ENCODE results near the gene CDKAL1.
"Not testable (repeated sequence)": the region's sequence is repeated elsewhere in the genome, so short reads cannot be mapped to it uniquely, and the experiment has no call there.

The CDKAL1 gene

GRCh38 chr6:20740088-20740487 is 205.8 kb downstream of the CDKAL1 start:
- DNase-seq (ENCODE audit: low read depth, low spot score) = no peak

GRCh38 chr6:20740727-20741126 is 206.5 kb downstream of the CDKAL1 start:
- no peak for DNase-seq (ENCODE audit: low read depth, low spot score)

- DNase-seq (ENCODE audit: low read depth, low spot score) = no peak
Measured at GRCh38 chr6:20741490-20741889, 207.2 kb downstream of the CDKAL1 start.

GRCh38 chr6:20744911-20745557 is 210.8 kb downstream of the CDKAL1 start:
- no peak for DNase-seq (ENCODE audit: low read depth, low spot score)

GRCh38 chr6:20746024-20746423 is 211.8 kb downstream of the CDKAL1 start:
- no peak for DNase-seq (ENCODE audit: low read depth, low spot score)

GRCh38 chr6:20746805-20747558 is 212.7 kb downstream of the CDKAL1 start:
- no peak for DNase-seq (ENCODE audit: low read depth, low spot score)

GRCh38 chr6:20747991-20748390 is 213.7 kb downstream of the CDKAL1 start:
- DNase-seq (ENCODE audit: low read depth, low spot score) = no peak

GRCh38 chr6:20751293-20751935 is 217.2 kb downstream of the CDKAL1 start:
- DNase-seq (ENCODE audit: low read depth, low spot score) = no peak

- DNase-seq (ENCODE audit: low read depth, low spot score) = no peak
Measured at GRCh38 chr6:20755631-20756030, 221.4 kb downstream of the CDKAL1 start.

GRCh38 chr6:20756584-20757147 is 222.4 kb downstream of the CDKAL1 start:
- not testable (repeated sequence) for DNase-seq (ENCODE audit: low read depth, low spot score)

- no peak for DNase-seq (ENCODE audit: low read depth, low spot score)
Measured at GRCh38 chr6:20757761-20758160, 223.5 kb downstream of the CDKAL1 start.

- DNase-seq (ENCODE audit: low read depth, low spot score) = no peak
Measured at GRCh38 chr6:20763296-20763695, 229.0 kb downstream of the CDKAL1 start.

GRCh38 chr6:20769631-20770030 is 235.4 kb downstream of the CDKAL1 start:
- DNase-seq (ENCODE audit: low read depth, low spot score) = no peak

GRCh38 chr6:20770773-20771172 is 236.5 kb downstream of the CDKAL1 start:
- no peak for DNase-seq (ENCODE audit: low read depth, low spot score)

- peak; percentile 62 for DNase-seq (ENCODE audit: low read depth, low spot score)
Measured at GRCh38 chr6:20771409-20771808, 237.2 kb downstream of the CDKAL1 start.

GRCh38 chr6:20773822-20774221 is 239.6 kb downstream of the CDKAL1 start:
- DNase-seq (ENCODE audit: low read depth, low spot score) = no peak

GRCh38 chr6:20775981-20776380 is 241.7 kb downstream of the CDKAL1 start:
- DNase-seq (ENCODE audit: low read depth, low spot score) = no peak

- no peak for DNase-seq (ENCODE audit: low read depth, low spot score)
Measured at GRCh38 chr6:20777801-20778200, 243.5 kb downstream of the CDKAL1 start.

GRCh38 chr6:20778459-20778858 is 244.2 kb downstream of the CDKAL1 start:
- no peak for DNase-seq (ENCODE audit: low read depth, low spot score)

GRCh38 chr6:20778912-20779311 is 244.7 kb downstream of the CDKAL1 start:
- no peak for DNase-seq (ENCODE audit: low read depth, low spot score)

- no peak for DNase-seq (ENCODE audit: low read depth, low spot score)
Measured at GRCh38 chr6:20789162-20789561, 254.9 kb downstream of the CDKAL1 start.

GRCh38 chr6:20790032-20790791 is 256.0 kb downstream of the CDKAL1 start:
- no peak for DNase-seq (ENCODE audit: low read depth, low spot score)

Measured in ELF-1 (cell line).